ENCODE measurements around the gene SPCS2. TPM values are rescaled to one million over a fixed set of nuclear protein-coding genes. Genes with fewer than 3 reads are reported as not detected.

Gene SPCS2
- total RNA-seq, 1 experiment from 2014 or later: 116 TPM

GRCh38 chr11:75025561-75025960, 76.5 kb downstream of the SPCS2 start:
- TF ChIP-seq ZNF532 (CRISPR knock-in tag; IDR thresholded peaks at IDR 0.05; ENCODE audit: borderline replicate concordance) (no peak), SMAD3 (CRISPR knock-in tag; IDR thresholded peaks at IDR 0.05; ENCODE audit: borderline replicate concordance) (no peak)
- no peak for DNase-seq (ENCODE audit: low spot score)
- no peak for ATAC-seq
- H3K36me3 Mint-ChIP-seq: peaks cover 5% of the 10 kb centered on the region
- POLR2A ChIA-PET: no interaction called here
- H3K4me3 Mint-ChIP-seq: no peak overlapping the region
- H3K9me3 Mint-ChIP-seq: peaks cover 6% of the 10 kb centered on the region
- no peaks in the 10 kb centered on the region; the same call in 1 of the 2 replicates for H3K27me3 Mint-ChIP-seq (ENCODE audit: low read depth)
- no peak overlapping the region for H3K27ac Mint-ChIP-seq
- CTCF ChIA-PET: interaction anchor here (1.1 to 5.1 kb wide), 4 partner anchors 114 to 223 kb away, joined by 3 to 54 read pairs (median 20); no protein-coding TSS in a partner anchor
- H3K4me1 Mint-ChIP-seq: no peaks in the 10 kb centered on the region

- Mint-ChIP-seq H3K27me3 (ENCODE audit: low read depth) (no peaks in the 10 kb centered on the region; the same call in 1 of the 2 replicates), H3K4me3 (no peak overlapping the region), H3K27ac (no peak overlapping the region), H3K9me3 (no peaks in the 10 kb centered on the region), H3K36me3 (no peaks in the 10 kb centered on the region), H3K4me1 (no peaks in the 10 kb centered on the region)
- DNase-seq (ENCODE audit: low spot score) (no peak), ATAC-seq (no peak)
- CTCF ChIA-PET: interaction anchor here (1.1 kb wide), 1 partner anchor 214 kb away, joined by 3 read pairs; no protein-coding TSS in a partner anchor
- POLR2A ChIA-PET: no interaction called here
- TF ChIP-seq ZNF423 (CRISPR knock-in tag; IDR thresholded peaks at IDR 0.05): no peak
- no peak for TF ChIP-seq ESRRA (CRISPR knock-in tag; IDR thresholded peaks at IDR 0.05; ENCODE audit: borderline replicate concordance)
- TF ChIP-seq MYBL2 (CRISPR knock-in tag; IDR thresholded peaks at IDR 0.05): no peak
- TF ChIP-seq CTCF (IDR thresholded peaks at IDR 0.05): no peak
- TF ChIP-seq ZNF416 (CRISPR knock-in tag; IDR thresholded peaks at IDR 0.05): no peak
- no peak for TF ChIP-seq FOXK1 (CRISPR knock-in tag; IDR thresholded peaks at IDR 0.05)
- TF ChIP-seq ZNF532 (CRISPR knock-in tag; IDR thresholded peaks at IDR 0.05; ENCODE audit: borderline replicate concordance): no peak
- no peak for TF ChIP-seq AR (CRISPR knock-in tag; IDR thresholded peaks at IDR 0.05)
- no peak for TF ChIP-seq CDX4 (CRISPR knock-in tag; IDR thresholded peaks at IDR 0.05; ENCODE audit: borderline replicate concordance)
- no peak for TF ChIP-seq SMAD4 (CRISPR knock-in tag; IDR thresholded peaks at IDR 0.05)
- TF ChIP-seq PRDM15 (CRISPR knock-in tag; IDR thresholded peaks at IDR 0.05): no peak
- TF ChIP-seq NFYB (CRISPR knock-in tag; conservative IDR thresholded peaks at IDR 0.05; ENCODE audit: low read depth): no peak
- TF ChIP-seq E2F4 (CRISPR knock-in tag; IDR thresholded peaks at IDR 0.05; ENCODE audit: borderline replicate concordance, low read depth): no peak
- no peak for TF ChIP-seq GTF2I (CRISPR knock-in tag; conservative IDR thresholded peaks at IDR 0.05)
Measured at GRCh38 chr11:75028321-75028720, 79.3 kb downstream of the SPCS2 start.
